ENCODE data around the gene TAMALIN.

Gene TAMALIN

DNA sequence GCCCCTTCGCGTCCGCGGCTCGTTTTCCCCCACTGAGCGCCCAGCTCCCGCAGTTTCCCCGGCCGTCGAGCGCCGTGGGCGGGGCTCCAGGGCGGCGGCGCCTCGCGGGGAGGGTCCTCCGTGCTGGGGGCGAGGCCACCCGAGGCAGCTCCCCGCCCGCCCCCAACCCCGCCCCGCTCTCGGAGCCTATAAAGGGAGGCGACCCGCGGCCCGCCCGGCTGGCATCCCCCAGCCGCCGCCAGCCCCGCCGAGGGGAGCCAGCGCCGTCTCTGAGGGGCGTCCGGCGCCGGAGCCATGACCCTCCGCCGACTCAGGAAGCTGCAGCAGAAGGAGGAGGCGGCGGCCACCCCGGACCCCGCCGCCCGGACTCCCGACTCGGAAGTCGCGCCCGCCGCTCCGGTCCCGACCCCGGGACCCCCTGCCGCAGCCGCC, at the start of gene TAMALIN:
Gene TAMALIN, plus strand, starts transcription at position 221 of the 432 bp plus-strand sequence. Its CDS starts 74 bp downstream, at position 295.
- peak; percentile 55 for DNase-seq
- H3K27me3 ChIP-seq (ENCODE audit: insufficient read depth, low read depth, severe bottlenecking) = no peaks in the 10 kb centered on the region

DNA sequence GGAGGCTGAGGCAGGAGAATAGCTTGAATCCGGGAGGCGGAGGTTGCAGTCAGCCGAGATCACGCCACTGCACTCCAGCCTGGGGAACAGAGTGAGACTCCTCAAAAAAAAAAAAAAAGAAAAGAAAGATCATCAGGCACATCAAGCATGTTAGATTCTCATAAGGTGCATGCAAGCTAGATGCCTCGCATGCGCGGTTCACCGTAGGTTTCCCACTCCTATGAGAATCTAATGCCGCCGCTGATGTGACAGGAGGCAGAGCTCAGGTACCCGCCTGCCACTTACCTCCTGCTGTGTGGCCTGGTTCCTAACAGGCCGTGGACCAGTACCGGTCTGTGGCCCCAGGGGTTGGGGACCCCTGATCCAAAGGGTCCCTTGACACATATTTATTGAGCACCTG, 48.2 kb upstream of the TAMALIN start:
- TF ChIP-seq, protein P1, sequence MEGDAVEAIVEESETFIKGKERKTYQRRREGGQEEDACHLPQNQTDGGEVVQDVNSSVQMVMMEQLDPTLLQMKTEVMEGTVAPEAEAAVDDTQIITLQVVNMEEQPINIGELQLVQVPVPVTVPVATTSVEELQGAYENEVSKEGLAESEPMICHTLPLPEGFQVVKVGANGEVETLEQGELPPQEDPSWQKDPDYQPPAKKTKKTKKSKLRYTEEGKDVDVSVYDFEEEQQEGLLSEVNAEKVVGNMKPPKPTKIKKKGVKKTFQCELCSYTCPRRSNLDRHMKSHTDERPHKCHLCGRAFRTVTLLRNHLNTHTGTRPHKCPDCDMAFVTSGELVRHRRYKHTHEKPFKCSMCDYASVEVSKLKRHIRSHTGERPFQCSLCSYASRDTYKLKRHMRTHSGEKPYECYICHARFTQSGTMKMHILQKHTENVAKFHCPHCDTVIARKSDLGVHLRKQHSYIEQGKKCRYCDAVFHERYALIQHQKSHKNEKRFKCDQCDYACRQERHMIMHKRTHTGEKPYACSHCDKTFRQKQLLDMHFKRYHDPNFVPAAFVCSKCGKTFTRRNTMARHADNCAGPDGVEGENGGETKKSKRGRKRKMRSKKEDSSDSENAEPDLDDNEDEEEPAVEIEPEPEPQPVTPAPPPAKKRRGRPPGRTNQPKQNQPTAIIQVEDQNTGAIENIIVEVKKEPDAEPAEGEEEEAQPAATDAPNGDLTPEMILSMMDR (IDR thresholded peaks at IDR 0.05; ENCODE audit: low read depth, low read length) = no peak
- Histone ChIP-seq H3K9me3 (ENCODE audit: severe bottlenecking) (no peaks in the 10 kb centered on the region), H3K27me3 (ENCODE audit: insufficient read depth, low read depth, severe bottlenecking) (no peaks in the 10 kb centered on the region), H3K4me3 (ENCODE audit: low read depth, low read length) (no peak overlapping the region), H3K36me3 (peaks cover 50% of the 10 kb centered on the region), H3K27ac (no peak overlapping the region)
- DNase-seq = no peak

More for the DNA sequence above, at the start of gene TAMALIN:
- TF ChIP-seq, protein P1 (IDR thresholded peaks at IDR 0.05; ENCODE audit: low read depth, low read length) = no peak
- H3K4me3 ChIP-seq (ENCODE audit: low read depth, low read length) = peak within 1 kb of the TSS; percentile 39
- no peaks in the 10 kb centered on the region for H3K9me3 ChIP-seq (ENCODE audit: severe bottlenecking)
- H3K36me3 ChIP-seq = peaks cover 3% of the 10 kb centered on the region; the same call in 1 of the 2 replicates
- no peak within 1 kb of the TSS; the same call in 1 of the 2 replicates for H3K27ac ChIP-seq

DNA sequence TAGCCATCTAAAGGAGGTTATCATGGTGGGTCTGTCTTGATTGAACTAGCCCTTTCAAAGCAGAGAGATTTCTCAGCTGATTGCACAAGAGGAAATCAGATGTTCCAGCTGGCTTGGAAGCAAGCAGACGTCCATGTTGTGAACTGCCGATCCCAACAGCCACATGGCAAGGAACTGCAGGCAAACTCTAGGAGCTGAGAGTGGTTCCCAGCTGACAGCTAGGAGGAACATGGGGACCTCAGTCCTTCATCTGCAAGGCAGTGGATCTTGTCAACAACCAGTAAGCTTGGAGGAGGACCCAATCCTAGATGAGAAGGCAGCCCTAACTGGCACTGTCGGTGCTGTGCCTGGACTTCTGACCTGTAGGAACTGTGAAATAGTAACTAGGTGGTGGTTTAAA, 47.5 kb upstream of the TAMALIN start:
- DNase-seq = no peak
- H3K4me3 ChIP-seq (ENCODE audit: low read depth, low read length) = no peak overlapping the region
- no peak overlapping the region for H3K27ac ChIP-seq

DNA sequence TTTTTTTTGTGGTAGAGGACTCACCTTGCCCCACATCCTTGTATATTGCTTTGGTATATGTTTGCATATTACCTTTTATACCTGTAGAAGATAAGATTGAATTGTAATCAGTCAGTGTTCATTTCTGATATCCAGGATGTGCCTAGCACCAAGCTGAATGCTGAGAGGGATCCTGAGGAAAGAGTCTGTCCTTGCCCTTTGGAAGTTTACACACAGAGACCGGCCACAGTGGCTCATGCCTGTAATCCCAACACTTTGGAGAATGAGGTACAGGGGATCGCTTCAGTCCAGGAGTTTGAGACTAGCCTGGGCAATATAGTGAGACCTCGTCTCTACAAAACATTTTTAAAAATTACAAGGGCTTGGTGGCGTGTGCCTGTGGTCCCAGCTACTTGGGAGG, 46.8 kb upstream of the TAMALIN start:
- Histone ChIP-seq H3K27ac (no peak overlapping the region), H3K4me3 (ENCODE audit: low read depth, low read length) (no peak overlapping the region), H3K27me3 (ENCODE audit: insufficient read depth, low read depth, severe bottlenecking) (no peaks in the 10 kb centered on the region), H3K36me3 (peaks cover 51% of the 10 kb centered on the region), H3K9me3 (ENCODE audit: severe bottlenecking) (no peaks in the 10 kb centered on the region)
- TF ChIP-seq, protein P1 (IDR thresholded peaks at IDR 0.05; ENCODE audit: low read depth, low read length) = no peak
- no peak for DNase-seq

More for the DNA sequence above, 47.5 kb upstream of the TAMALIN start:
- Histone ChIP-seq H3K27me3 (ENCODE audit: insufficient read depth, low read depth, severe bottlenecking) (no peaks in the 10 kb centered on the region), H3K9me3 (ENCODE audit: severe bottlenecking) (no peaks in the 10 kb centered on the region), H3K36me3 (peaks cover 53% of the 10 kb centered on the region)
- TF ChIP-seq, protein P1 (IDR thresholded peaks at IDR 0.05; ENCODE audit: low read depth, low read length) = no peak

DNA sequence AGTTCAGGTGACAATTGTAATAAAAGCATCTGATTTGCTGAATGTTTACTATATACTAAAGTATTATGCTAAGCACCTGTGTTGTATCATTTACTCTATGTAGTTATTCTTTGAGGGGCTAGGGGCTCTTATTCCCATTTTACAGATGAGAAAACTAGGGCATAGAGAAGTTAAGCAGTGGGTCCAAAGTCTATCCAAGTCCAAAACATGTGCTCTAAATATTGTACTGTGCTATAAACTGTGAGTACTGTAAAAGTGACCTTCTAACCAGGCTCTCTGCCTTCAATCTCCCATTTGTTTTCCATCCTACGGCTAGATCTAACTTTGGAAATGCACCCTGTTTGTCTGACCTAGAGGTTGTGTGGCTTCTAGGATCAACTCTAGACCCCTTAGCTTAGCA, 46.3 kb upstream of the TAMALIN start:
- Histone ChIP-seq H3K4me3 (ENCODE audit: low read depth, low read length) (no peak overlapping the region), H3K27me3 (ENCODE audit: insufficient read depth, low read depth, severe bottlenecking) (no peaks in the 10 kb centered on the region), H3K36me3 (peaks cover 46% of the 10 kb centered on the region), H3K27ac (no peak overlapping the region), H3K9me3 (ENCODE audit: severe bottlenecking) (no peaks in the 10 kb centered on the region)
- no peak for DNase-seq
- TF ChIP-seq, protein P1 (IDR thresholded peaks at IDR 0.05; ENCODE audit: low read depth, low read length) = no peak

DNA sequence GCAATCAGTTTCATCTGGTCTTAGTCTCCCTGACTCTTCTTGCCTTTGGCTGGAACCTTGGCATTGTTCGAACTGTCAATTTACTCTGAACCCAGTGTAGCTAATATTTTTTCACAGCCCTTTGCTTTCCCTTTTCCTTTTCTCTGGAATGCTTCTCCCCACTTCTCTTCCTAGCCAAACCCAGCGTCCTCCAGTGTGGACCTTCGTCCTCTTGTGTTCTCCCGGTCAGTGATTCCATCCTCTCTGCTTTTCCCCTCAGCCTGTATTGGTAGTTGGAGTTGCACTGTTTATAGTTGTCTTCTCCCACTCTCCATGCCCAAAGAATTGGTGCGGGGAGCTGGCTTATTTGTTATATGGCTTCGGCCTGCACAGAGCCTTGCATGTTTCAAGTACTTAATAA, 45.9 kb upstream of the TAMALIN start:
- H3K4me3 ChIP-seq (ENCODE audit: low read depth, low read length) = no peak overlapping the region
- H3K36me3 ChIP-seq = peaks cover 44% of the 10 kb centered on the region
- H3K27me3 ChIP-seq (ENCODE audit: insufficient read depth, low read depth, severe bottlenecking) = no peaks in the 10 kb centered on the region
- TF ChIP-seq, protein P1 (IDR thresholded peaks at IDR 0.05; ENCODE audit: low read depth, low read length) = no peak
- H3K9me3 ChIP-seq (ENCODE audit: severe bottlenecking) = no peaks in the 10 kb centered on the region
- H3K27ac ChIP-seq = no peak overlapping the region
- DNase-seq = no peak
